GM23338 (cell line): ENCODE results near the gene DPPA4. TPM values are rescaled to one million over a fixed set of nuclear protein-coding genes. Genes with fewer than 3 reads are reported as not detected.

ENCODE experiments used
- ATAC-seq: fragments of 200-7000 bp; cut with Tn5 transposase; 3 replicates; pipeline ENCODE4 v1.9.1; 2020
- DNase-seq: peaks from one replicate; pipeline ENCODE4 v3.0.0-alpha.2; 2015; ENCODE audit warnings: low spot score
- H2AFZ ChIP-seq: fragments of 200-600 bp; sonication (generic); 2 replicates; pipeline ENCODE4 v1.8.0; 2016; ENCODE audit warnings: antibody characterized with exemption, mild to moderate bottlenecking, moderate library complexity
- H3F3A ChIP-seq: fragments of 200-600 bp; sonication (generic); replicated peaks from 2 replicates; pipeline ENCODE4 v1.8.0; 2017; ENCODE audit warnings: antibody characterized with exemption, mixed run types, low read depth
- H3K27ac ChIP-seq: fragments of 200-600 bp; sonication (generic); 2 replicates; pipeline ENCODE4 v1.6.1; 2016; ENCODE audit warnings: low read depth
- H3K27me3 ChIP-seq: fragments of 200-600 bp; sonication (generic); 2 replicates; pipeline ENCODE4 v1.8.0; 2016; ENCODE audit warnings: mild to moderate bottlenecking, mixed run types, moderate library complexity; ENCODE audit not compliant: insufficient read depth
- H3K36me3 ChIP-seq: fragments of 200-600 bp; sonication (generic); 2 replicates; pipeline ENCODE4 v1.8.0; 2016; ENCODE audit warnings: mild to moderate bottlenecking; ENCODE audit not compliant: insufficient read depth
- H3K4me1 ChIP-seq: fragments of 200-600 bp; sonication (generic); 2 replicates; pipeline ENCODE4 v1.8.0; 2016; ENCODE audit warnings: mild to moderate bottlenecking, moderate library complexity; ENCODE audit not compliant: insufficient read depth
- H3K4me2 ChIP-seq: fragments of 200-600 bp; sonication (generic); 2 replicates; pipeline ENCODE4 v1.7.1; 2017; ENCODE audit warnings: mixed run types
- H3K4me3 ChIP-seq: fragments of 200-600 bp; sonication (generic); 2 replicates; pipeline ENCODE4 v1.6.1; 2016; ENCODE audit warnings: mixed run types
- H3K79me2 ChIP-seq: fragments of 200-600 bp; sonication (generic); replicated peaks from 2 replicates; pipeline ENCODE4 v1.8.0; 2017; ENCODE audit warnings: mild to moderate bottlenecking; ENCODE audit not compliant: insufficient read depth
- H3K9me2 ChIP-seq: fragments of 200-600 bp; sonication (generic); 2 replicates; pipeline ENCODE4 v1.8.0; 2017; ENCODE audit not compliant: insufficient read depth
- H4K20me1 ChIP-seq: fragments of 200-600 bp; sonication (generic); replicated peaks from 2 replicates; pipeline ENCODE4 v1.8.0; 2017; ENCODE audit warnings: mild to moderate bottlenecking; ENCODE audit not compliant: insufficient read depth
- H3K27ac Mint-ChIP-seq: 2 replicates; pipeline ENCODE4 v1.8.0; 2020; ENCODE audit warnings: inconsistent platforms, mild to moderate bottlenecking, moderate library complexity, mixed read lengths
- H3K27me3 Mint-ChIP-seq: 3 replicates; pipeline ENCODE4 v1.8.0; 2022; ENCODE audit warnings: low read depth, mild to moderate bottlenecking, moderate library complexity, mixed read lengths, inconsistent platforms; ENCODE audit not compliant: insufficient read depth, poor library complexity
- H3K36me3 Mint-ChIP-seq: 3 replicates; pipeline ENCODE4 v1.8.0; 2021; ENCODE audit warnings: low read depth, mild to moderate bottlenecking, inconsistent platforms, moderate library complexity, mixed read lengths
- H3K4me1 Mint-ChIP-seq: 3 replicates; pipeline ENCODE4 v1.8.0; 2020; ENCODE audit warnings: mild to moderate bottlenecking, inconsistent platforms, mixed read lengths
- H3K4me3 Mint-ChIP-seq: 3 replicates; pipeline ENCODE4 v1.8.0; 2021; ENCODE audit warnings: moderate library complexity, mild to moderate bottlenecking, inconsistent platforms, mixed read lengths
- H3K9me3 Mint-ChIP-seq: 3 replicates; pipeline ENCODE4 v1.8.0; 2020; ENCODE audit warnings: moderate library complexity, mild to moderate bottlenecking, inconsistent platforms, mixed read lengths
- CREB1 ChIP-seq: fragments of 250-450 bp; sonication (Bioruptor Pico); IDR thresholded peaks from 2 replicates; pipeline ENCODE4 v1.5.0; 2020; ENCODE audit warnings: low read depth, mild to moderate bottlenecking, moderate library complexity
- CTCF ChIP-seq, 2 experiments: fragments of 200-600 bp in 1 of 2; sonication (generic) in 1 of 2; conservative IDR thresholded peaks; 2 replicates each; pipeline versions ENCODE4 v1.5.1 to v1.6.1; 2016 to 2017; ENCODE audit warnings: antibody characterized with exemption in 2 of 2, low read depth in 2 of 2, mild to moderate bottlenecking in 2 of 2, moderate library complexity in 1 of 2
- ETS1 ChIP-seq: IDR thresholded peaks from 2 replicates; pipeline ENCODE4 v1.6.1; 2016; ENCODE audit warnings: antibody characterized with exemption
- EZH2 ChIP-seq: fragments of 200-600 bp; sonication (generic); IDR thresholded peaks from one replicate; pipeline ENCODE4 v1.8.0; 2017; ENCODE audit warnings: antibody characterized with exemption, mild to moderate bottlenecking, low read depth; ENCODE audit not compliant: unreplicated experiment
- EZH2phosphoT487 ChIP-seq: fragments of 200-600 bp; sonication (generic); IDR thresholded peaks from one replicate; pipeline ENCODE4 v1.8.1; 2018; ENCODE audit warnings: antibody characterized with exemption; ENCODE audit not compliant: unreplicated experiment
- JUNB ChIP-seq: IDR thresholded peaks from one replicate; pipeline ENCODE4 v1.6.1; 2016; ENCODE audit warnings: antibody characterized with exemption; ENCODE audit not compliant: unreplicated experiment
- NANOG ChIP-seq: IDR thresholded peaks from 2 replicates; pipeline ENCODE4 v1.6.1; 2016; ENCODE audit warnings: antibody characterized with exemption, borderline replicate concordance
- POLR2AphosphoS5 ChIP-seq: IDR thresholded peaks from 2 replicates; pipeline ENCODE4 v1.6.1; 2016; ENCODE audit warnings: antibody characterized with exemption, low read depth
- REST ChIP-seq: IDR thresholded peaks from one replicate; pipeline ENCODE4 v1.6.1; 2018; ENCODE audit warnings: antibody characterized with exemption; ENCODE audit not compliant: unreplicated experiment
- STAT1 ChIP-seq: IDR thresholded peaks from one replicate; pipeline ENCODE4 v1.6.1; 2016; ENCODE audit warnings: antibody characterized with exemption; ENCODE audit not compliant: unreplicated experiment
- ZNF114 ChIP-seq: fragments of 250-450 bp; sonication (Bioruptor Pico); IDR thresholded peaks from 2 replicates; pipeline ENCODE4 v1.5.0; 2020; ENCODE audit warnings: mild to moderate bottlenecking, moderate library complexity
- ZNF331 ChIP-seq: fragments of 250-450 bp; sonication (Bioruptor Pico); IDR thresholded peaks from 2 replicates; pipeline ENCODE4 v1.5.0; 2020; ENCODE audit warnings: low read depth, mild to moderate bottlenecking, moderate library complexity
- ZNF462 ChIP-seq: fragments of 250-450 bp; sonication (Bioruptor Pico); IDR thresholded peaks from 2 replicates; pipeline ENCODE4 v1.5.0; 2020; ENCODE audit warnings: mild to moderate bottlenecking, moderate library complexity
- polyA plus RNA-seq: library from polyadenylated mRNA; unstranded; fragments of >200 nt; fragmentation: Nextera tagmentation; extraction: Ambion mirVana; gene quantifications from 2 replicates; pipeline ENCODE4 v1.2.1, GENCODE V29; 2016
- total RNA-seq: library from RNA; depleted of rRNA; stranded (reverse); fragments of >200 nt; shearing (Covaris generic); gene quantifications from 2 replicates; pipeline ENCODE4 v1.2.3, GENCODE V29; 2014

The DPPA4 gene
- total and polyA plus RNA-seq, 2 experiments from 2014 or later: 546 to 878 TPM

- no peak overlapping the region for H3K27ac ChIP-seq
- no peak for TF ChIP-seq JUNB
- no peak for TF ChIP-seq ZNF462 (CRISPR knock-in tag)
- TF ChIP-seq CTCF (conservative IDR thresholded peaks at IDR 0.05; ENCODE audit: low read depth in 2 of 2): no peak
- TF ChIP-seq EZH2phosphoT487: no peak
- no peak for TF ChIP-seq STAT1
- TF ChIP-seq REST: no peak
- no peak for TF ChIP-seq ZNF114 (CRISPR knock-in tag)
- TF ChIP-seq ETS1: no peak
- no peak for TF ChIP-seq NANOG
- no peak for TF ChIP-seq POLR2AphosphoS5
- no peak for TF ChIP-seq ZNF331 (CRISPR knock-in tag)
- TF ChIP-seq EZH2: no peak
- no peak for TF ChIP-seq CREB1 (CRISPR knock-in tag)
- Mint-ChIP-seq H3K4me1 (peaks cover 3% of the 10 kb centered on the region; the same call in 2 of the 3 replicates), H3K4me3 (no peak overlapping the region), H3K27ac (no peak overlapping the region), H3K9me3 (no peaks in the 10 kb centered on the region; the same call in 2 of the 3 replicates), H3K36me3 (peaks cover 14% of the 10 kb centered on the region), H3K27me3 (no peaks in the 10 kb centered on the region)
- no peaks in the 10 kb centered on the region for H4K20me1 ChIP-seq
- no peak for DNase-seq
- no peaks in the 10 kb centered on the region for H3K27me3 ChIP-seq
- H3K4me1 ChIP-seq: no peaks in the 10 kb centered on the region
- no peaks in the 10 kb centered on the region for H3K36me3 ChIP-seq
- H3F3A ChIP-seq: no peaks in the 10 kb centered on the region
- no peak overlapping the region for H3K4me2 ChIP-seq
- ATAC-seq: no peak
- H3K4me3 ChIP-seq: no peak overlapping the region
- no peaks in the 10 kb centered on the region for H3K79me2 ChIP-seq
- H3K9me2 ChIP-seq: no peaks in the 10 kb centered on the region
- no peak overlapping the region for H2AFZ ChIP-seq
Measured at GRCh38 chr3:109375975-109376374, 38.6 kb upstream of the DPPA4 start.
